ENCODE data around the gene TMTC2.

DNA sequence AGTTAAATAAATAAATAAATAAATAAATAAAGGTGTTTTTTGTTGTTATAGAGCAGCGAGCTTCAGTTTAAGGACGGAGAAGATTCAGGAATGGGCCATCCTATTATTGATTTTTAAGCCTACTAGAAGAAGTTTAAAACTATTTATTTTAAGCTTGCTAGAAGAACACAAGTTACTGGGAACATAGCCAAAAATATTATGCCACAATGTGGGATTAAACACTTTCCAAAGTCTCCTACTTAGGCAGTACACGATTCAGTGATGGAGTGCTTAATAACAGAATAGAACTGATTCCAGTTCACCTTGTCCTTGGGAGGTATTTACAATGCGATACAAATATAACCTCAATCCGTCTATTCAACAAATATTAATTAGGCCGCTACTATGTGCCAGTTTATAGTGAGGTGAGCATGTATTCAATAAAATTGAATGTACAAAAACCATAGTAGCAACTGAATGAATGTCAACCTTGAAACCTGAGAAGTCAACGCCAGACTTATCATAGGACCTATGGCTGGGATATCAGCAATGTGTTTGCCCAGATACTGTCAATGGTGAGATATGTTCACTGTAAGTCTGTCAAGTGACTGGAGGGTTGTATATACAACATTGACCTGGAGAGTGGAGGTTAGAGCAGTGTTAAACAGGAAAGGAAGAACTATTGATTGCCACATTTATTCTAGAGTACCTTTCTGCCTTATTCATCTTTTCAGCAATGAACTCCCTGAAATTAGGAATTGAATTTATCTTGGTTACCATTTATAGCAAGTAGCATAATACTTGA, 486.4 kb downstream of the TMTC2 start:
- TF ChIP-seq, protein P1, sequence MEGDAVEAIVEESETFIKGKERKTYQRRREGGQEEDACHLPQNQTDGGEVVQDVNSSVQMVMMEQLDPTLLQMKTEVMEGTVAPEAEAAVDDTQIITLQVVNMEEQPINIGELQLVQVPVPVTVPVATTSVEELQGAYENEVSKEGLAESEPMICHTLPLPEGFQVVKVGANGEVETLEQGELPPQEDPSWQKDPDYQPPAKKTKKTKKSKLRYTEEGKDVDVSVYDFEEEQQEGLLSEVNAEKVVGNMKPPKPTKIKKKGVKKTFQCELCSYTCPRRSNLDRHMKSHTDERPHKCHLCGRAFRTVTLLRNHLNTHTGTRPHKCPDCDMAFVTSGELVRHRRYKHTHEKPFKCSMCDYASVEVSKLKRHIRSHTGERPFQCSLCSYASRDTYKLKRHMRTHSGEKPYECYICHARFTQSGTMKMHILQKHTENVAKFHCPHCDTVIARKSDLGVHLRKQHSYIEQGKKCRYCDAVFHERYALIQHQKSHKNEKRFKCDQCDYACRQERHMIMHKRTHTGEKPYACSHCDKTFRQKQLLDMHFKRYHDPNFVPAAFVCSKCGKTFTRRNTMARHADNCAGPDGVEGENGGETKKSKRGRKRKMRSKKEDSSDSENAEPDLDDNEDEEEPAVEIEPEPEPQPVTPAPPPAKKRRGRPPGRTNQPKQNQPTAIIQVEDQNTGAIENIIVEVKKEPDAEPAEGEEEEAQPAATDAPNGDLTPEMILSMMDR (IDR thresholded peaks at IDR 0.05), result no peak
- TF ChIP-seq EZH2 (IDR thresholded peaks at IDR 0.05), result no peak
